ENCODE data around the gene MAP4.

Gene MAP4

GRCh38 chr3:48042071-48042760 is 26.0 kb upstream of the MAP4 start:
- no peak for DNase-seq (ENCODE audit: low spot score)
- TF ChIP-seq CTCF (IDR thresholded peaks at IDR 0.05) = no peak
- Histone ChIP-seq H3K4me3 (no peak overlapping the region), H3K27ac (peak overlapping the region; percentile 26 to 36)

DNA sequence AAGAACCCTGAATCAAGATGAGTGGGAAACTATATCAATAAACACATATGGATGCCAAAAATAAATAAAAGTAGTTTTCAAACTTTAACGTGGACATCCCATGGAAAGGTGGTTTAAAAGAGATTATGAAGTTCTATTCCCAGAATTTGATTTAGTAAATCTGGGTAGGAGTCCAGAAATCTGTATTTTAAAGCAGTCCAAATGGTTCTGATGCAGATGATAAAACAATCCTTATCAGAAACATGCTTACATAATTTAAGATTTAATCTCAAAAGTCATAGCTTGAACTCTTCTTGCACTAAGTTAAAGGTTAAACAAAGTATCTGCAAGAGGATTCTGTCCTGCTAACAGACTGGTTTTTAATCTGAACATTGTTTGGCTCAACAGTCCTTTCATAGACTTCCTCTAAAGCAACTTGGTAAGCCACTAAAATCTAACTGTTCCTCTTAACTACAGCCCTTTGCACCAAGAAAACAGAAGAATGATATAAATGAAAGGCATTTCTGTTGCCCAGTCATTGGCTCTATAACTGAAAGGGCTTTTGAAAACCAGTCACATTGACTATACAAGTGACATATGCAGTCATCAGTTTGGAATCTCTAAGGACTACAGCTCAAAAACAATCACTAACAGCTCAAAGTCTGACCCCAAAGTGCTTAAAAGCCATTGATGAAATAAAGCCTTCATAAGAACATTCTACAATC is 23.4 kb upstream of the MAP4 start:
- H3K27ac ChIP-seq = peak overlapping the region; percentile 66 to 78
- no peak for TF ChIP-seq CTCF (IDR thresholded peaks at IDR 0.05)
- no peak overlapping the region for H3K4me3 ChIP-seq
- DNase-seq (ENCODE audit: low spot score) = no peak

- DNase-seq (ENCODE audit: low spot score) = no peak
- Histone ChIP-seq H3K27ac (peak overlapping the region; percentile 66 to 78), H3K4me3 (peak overlapping the region; percentile 13)
- no peak for TF ChIP-seq CTCF (IDR thresholded peaks at IDR 0.05)
These were observed 22.8 kb upstream of the MAP4 start for GRCh38 chr3:48038971-48039481.

DNA sequence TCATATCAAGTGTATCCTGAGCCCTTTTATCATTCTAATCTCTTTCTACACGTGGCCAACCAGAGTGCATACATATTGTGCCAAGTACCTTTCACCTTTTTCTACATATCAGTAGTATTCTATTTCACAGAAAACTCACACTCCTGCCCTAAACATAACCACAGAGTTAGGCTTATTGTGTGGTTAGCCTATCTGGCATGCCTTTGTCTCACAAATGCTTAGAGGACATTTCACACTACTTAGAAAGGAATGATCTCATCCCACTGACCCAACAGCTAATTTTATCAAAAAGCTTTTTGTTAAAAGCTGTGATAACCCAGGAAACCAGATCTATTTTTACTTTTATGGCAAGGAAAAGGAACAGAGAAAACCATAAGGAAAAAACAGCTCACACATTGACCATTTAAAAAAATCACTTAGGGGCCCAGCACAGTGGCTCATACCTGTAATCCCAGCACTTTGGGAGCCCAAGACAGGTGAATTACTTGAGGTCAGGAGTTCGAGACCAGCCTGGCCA is 17.8 kb upstream of the MAP4 start:
- no peak for TF ChIP-seq CTCF (IDR thresholded peaks at IDR 0.05)
- H3K27ac ChIP-seq = peak overlapping the region; percentile 63 to 65
- DNase-seq (ENCODE audit: low spot score) = no peak
- no peak overlapping the region for H3K4me3 ChIP-seq

DNA sequence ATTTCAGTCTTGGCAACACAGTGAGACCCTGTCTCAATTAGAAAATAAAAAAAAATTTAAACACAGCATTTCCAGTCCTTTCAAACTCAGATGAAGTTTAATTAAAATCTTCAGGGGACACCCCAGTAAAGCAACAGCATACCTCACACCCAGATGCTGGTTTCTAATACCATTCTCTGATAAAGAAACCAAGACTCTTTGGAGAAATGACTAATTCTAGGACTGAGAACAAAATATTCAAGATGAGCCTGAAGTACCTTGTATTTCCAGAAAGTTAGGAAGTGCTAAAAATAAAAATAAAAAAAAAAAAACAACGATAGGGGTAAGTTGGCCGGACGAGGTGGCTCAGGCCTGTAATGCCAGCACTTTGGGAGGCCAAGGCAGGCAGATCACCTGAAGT is 14.0 kb upstream of the MAP4 start:
- Histone ChIP-seq H3K27ac (no peak overlapping the region), H3K4me3 (no peak overlapping the region)
- no peak for TF ChIP-seq CTCF (IDR thresholded peaks at IDR 0.05)
- no peak for DNase-seq (ENCODE audit: low spot score)

DNA sequence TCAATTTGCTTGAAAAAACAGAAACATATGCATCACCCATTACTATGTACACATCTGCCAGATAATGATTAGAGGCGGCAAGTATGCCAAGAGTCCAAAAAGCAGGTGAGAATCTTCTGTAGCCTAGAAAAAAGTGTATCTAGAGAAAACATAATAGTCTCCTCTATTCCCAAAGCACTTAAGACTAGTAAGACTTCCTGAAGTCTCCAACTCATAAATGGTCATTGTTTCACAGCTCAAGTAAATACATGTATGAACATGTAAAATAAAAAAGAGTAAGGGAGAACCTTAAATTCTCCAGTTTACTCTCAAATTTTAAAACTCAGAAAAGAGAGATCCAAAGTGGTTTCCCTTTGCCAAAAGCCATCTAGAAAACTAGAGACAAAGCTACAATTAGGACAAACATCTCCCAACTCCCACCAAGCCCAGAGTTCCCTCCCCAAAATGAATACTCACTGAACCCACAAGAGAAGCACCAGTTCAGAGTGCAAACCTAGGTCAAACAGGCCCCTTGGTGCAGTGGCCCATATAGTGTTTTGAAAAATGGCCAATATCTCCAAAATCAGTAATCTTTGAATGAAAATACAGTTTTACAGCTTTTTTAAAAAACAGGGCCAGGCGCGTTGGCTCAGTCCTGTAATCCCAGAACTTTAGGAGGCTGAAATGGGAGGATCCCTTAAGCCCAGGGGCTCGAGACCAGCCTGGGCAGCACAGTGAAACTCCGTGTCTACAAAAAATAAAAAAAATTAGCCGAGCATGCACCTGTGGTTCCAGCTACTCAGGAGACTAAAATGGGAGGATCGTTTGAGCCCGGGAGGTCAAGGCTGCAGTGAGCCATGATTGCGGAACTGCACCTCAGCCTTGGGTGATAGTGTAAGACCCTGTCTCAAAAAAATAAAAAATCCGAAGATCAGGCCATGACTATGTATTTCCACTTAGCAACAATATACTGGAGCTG is 11.0 kb upstream of the MAP4 start:
- no peak for TF ChIP-seq CTCF (IDR thresholded peaks at IDR 0.05)
- Histone ChIP-seq H3K27ac (no peak overlapping the region), H3K4me3 (no peak overlapping the region)
- DNase-seq (ENCODE audit: low spot score) = no peak
